ENCODE measurements around the gene AGO3.
"Not testable (repeated sequence)": the region's sequence is repeated elsewhere in the genome, so short reads cannot be mapped to it uniquely, and the experiment has no call there.

The AGO3 gene

GRCh38 chr1:35930593-35931445 lies at the start of gene AGO3:
Gene AGO3 (plus strand): TSS chr1:35931105. CDS start chr1:35931427, 322 bp downstream.
- DNase-seq, result peak; percentile 91

DNA sequence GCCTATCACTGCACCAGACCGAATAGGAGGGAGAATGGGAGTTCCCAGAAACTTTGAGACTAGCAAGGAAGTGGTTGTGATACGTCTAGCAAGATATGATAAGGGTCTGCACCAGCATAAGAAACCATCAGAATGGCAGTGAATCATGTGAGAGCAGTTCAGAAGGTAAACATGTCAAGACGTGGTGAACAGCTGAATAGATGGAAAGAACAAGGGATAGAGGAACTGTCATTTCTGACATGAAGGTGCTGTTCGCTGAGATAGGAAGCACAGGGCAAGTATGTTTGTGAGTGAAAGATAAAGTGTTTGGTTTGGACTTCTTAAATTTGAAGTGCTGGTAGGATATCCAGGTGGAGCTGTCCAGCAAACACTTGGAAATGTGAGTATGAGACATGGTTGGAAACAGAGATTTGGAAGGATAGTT lies 49.0 kb upstream of the AGO3 start:
- DNase-seq, result no peak

DNA sequence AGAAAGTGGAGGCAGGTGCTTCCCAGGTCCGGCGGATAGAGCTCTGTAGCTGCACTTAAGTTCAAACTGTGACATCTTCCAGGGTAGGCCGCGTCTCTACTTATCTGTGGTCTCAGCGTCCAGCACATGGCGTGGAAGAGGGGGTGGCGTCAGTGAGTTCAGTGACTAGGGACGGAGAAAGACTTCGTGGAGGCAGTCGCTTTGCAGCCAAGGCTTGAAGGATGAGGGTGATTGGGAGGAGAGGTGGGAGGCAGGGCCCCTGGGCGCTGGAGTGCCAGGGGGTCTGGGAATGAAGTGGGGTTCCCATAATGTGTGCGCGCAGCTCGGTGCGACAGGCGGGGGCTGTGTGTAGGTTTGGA lies 48.3 kb upstream of the AGO3 start:
- DNase-seq, result no peak

GRCh38 chr1:35882945-35883634 lies 47.8 kb upstream of the AGO3 start, which contains the start of gene AGO1:
Gene AGO1 (plus strand): TSS chr1:35883209. CDS start chr1:35883422, 213 bp downstream.
- DNase-seq, result peak; percentile 94

DNA sequence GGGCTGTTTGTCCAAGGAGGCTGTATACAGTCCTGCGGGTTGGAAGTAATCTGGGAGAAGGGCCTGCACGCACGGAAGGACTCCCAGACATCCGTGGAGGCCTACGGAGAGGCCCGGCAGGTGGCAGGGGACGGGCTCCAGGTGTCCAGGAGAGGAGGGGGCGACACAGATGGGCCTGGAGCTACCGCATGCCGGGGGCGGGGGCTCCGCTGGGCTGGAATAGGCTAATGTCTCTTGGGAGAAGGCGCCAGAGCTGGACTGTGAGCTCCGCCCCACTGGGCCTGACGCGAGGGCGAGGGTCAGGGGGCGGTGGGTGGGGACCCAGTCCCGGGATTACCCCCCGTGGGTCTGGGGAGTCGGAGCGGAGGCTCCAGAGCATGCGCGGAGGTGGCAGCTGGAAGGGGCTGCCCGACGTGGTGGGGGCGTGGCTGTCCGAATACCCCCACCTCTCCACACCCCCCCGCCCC lies 47.2 kb upstream of the AGO3 start:
- DNase-seq, result no peak

DNA sequence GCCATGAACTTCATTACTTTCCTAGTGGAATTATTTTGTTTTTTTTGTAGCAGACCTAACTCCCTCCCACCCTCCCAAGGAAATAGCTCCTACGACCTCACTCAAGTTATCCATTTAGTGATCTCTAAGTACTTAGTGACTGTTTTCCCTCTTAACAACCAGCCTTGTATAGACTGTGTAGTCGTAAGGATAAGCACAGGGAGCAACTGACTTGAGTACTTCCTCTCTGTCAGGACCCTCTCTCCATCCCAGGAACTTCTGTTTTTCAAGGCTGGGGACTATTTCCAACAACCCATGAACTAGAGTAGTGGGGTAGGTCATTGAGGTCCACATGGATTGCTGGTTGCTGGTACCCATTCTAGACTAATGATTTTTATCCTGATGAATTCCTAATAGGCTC lies 46.0 kb upstream of the AGO3 start:
- no peak for DNase-seq

- peak; percentile 78 for DNase-seq
Measured at GRCh38 chr1:35885961-35886558, 44.8 kb upstream of the AGO3 start.

DNA sequence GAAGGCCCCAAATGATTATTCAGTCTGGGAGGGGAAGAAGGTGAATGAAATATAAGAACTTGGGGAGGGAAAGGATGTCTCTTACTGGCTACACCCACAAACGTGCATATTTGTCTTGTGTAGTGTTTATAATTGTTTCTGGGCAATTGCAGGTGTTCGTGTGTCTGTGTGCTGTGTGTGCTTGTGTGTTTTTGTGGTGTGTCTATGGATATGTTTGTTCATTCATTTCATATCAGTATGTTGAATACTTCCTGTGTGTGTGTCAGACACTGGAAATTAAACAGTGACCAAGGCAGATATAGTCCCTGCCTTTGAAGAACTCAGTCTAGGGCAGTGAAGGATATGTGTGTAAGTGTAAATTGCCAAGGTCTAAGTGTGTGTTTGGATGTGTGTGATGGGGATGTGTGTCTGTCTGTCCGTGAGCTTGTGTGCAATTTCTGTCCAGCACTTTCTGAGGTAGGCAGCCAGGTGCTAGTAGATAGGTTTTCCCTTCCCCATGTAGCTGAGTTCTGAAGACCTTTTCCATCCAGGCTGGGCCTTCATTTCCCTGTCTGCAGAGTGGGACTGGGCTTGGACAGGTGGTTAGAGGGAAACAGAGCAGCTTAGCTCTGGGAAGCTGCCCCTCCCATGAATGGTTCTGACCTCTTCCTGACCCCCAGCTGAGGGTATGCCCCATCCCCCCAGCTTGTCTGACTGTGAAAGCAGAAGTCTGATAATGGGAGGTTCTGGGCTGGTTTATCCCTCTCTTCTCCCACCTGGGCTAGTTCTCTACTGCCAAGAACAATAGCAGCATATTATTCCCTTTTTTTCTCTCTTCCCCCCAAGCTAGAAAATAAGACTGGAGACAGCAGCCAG lies 44.1 kb upstream of the AGO3 start:
- peak; percentile 61 for DNase-seq

- no peak for DNase-seq
Measured at GRCh38 chr1:35887508-35887907, 43.4 kb upstream of the AGO3 start.

DNA sequence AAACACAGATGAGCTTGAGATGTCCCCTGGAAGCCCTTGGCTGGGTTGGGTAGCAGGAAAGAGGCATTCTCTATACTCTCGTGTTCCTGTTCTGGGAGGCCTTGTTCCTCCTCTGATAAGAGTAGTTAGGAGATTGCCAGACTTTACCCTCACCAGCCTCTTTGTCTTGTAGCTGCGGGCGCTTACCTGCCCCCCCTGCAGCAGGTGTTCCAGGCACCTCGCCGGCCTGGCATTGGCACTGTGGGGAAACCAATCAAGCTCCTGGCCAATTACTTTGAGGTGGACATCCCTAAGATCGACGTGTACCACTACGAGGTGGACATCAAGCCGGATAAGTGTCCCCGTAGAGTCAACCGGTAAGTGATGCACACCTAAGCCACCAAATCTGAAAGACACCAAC lies 42.6 kb upstream of the AGO3 start:
- DNase-seq, result no peak

GRCh38 chr1:35888981-35889380 lies 41.9 kb upstream of the AGO3 start:
- not testable (repeated sequence) for DNase-seq

GRCh38 chr1:35893051-35893879 lies 37.6 kb upstream of the AGO3 start:
- DNase-seq, result no peak

DNA sequence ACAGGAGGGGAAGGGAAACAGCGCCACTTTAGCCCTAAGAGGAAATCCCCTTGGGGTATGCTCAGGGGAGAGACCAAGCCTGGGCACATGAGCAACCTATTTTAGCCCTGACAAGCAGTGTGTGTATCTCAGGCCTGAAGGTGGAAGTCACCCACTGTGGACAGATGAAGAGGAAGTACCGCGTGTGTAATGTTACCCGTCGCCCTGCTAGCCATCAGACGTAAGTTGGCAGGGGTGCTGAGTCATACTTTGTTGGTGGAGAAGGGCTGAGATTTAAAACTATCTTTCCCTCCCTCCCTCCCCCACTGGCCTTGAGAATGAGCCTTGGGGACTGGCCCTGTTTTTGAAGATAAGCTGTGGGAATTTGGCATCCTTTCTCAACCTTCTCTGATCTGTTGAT lies 36.7 kb upstream of the AGO3 start:
- no peak for DNase-seq

GRCh38 chr1:35894656-35895055 lies 36.2 kb upstream of the AGO3 start:
- no peak for DNase-seq

DNA sequence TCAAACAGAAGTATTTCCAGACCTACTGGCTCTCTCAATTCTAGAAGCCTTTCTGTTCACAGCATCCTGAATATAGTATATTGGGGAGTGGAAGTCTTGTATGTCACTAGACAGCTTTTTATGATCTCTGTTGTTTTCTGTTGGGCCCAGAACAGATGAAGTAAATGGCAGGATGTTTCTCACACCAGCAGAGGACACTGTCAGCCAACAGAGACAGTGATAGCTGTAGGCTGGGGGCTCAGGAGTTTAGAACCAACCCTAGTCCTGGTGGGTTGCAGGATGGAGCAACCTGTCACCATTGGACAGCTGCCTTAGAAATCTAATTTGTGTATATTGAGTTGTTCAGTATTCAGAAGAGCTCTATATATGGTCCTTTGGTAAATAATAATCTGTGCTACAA lies 31.0 kb upstream of the AGO3 start:
- DNase-seq, result no peak

- no peak for DNase-seq
Measured at GRCh38 chr1:35901235-35901634, 29.7 kb upstream of the AGO3 start.

DNA sequence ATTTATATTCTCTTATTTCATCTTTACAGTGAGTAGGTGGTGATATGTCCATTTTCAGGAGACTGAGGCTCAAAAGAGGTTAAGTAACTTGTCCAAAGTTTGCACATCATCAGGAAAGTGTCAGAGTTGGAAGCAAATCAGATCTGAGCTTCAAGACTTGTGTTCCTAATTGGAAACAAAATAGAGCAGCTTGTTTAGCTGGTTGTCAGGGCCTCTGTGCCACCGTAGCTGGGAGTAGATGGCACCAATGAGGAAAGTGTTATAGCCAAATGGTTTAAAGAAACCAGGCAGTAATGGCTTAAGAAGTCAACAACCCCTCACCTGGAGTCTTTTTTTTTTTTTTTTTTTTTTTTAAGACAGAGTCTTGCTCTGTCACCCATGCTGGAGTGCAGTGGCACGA lies 28.2 kb upstream of the AGO3 start:
- no peak for DNase-seq

DNA sequence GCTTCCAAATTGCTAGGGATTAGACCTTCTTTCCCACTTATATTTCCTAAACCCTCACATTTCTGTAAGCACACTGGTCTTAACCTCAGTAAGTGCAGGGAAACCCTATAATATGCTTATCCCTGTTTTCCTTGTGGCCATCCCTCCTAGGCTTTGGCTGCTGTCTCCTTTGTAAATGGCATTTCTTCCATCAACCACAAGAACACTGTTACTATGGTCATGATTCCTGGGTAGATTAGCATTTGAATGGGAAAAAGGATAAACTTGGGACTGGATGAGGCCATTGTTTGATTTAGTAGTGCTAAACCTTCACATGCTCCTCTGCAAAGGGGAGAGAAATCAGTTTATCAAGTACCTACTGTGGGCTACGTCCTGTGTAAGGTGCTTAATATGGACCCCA lies 16.2 kb upstream of the AGO3 start:
- no peak for DNase-seq

- no peak for DNase-seq
Measured at GRCh38 chr1:35915693-35916092, 15.2 kb upstream of the AGO3 start.

DNA sequence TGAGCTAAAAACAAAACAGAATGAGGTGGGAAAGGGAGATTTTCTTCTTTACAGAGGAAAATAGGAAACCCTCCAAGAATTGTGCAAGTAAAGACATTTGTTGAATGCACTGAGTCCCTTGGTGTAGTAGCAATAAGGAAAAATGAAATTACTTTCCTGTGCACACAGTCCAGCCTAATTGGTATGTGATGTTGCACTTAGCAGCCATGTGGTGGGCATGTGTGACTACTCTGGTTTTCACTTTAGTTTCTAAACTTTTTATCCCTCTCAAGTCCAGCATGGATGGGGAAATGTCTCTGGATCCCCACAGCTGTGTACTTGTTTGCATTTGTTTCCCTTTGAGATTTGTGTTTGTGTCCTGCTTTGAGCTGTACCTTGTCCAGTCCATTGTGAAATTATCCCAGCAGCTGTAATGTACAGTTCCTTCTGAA lies 7.1 kb upstream of the AGO3 start:
- DNase-seq, result no peak

DNA sequence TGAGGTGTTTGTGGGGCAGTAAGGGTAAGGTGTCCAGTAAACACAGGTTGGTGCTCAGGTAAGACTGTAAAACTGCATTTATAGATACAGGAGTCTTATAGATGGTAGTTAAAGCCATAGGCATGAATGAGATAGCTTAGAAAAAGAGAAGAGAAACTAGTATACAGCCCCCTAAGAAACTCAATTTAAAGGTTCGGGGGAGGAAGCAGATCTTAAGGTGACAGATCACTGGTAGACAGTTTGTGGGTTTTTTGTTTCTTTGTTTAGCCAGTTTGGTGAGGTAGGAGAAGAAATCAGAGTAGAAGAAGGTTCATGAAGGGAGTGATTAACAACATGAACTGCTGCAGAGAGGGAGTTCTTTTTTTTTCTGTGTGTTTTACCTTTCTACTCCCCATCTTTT lies 6.1 kb upstream of the AGO3 start:
- no peak for DNase-seq

GRCh38 chr1:35925741-35926140 lies 5.2 kb upstream of the AGO3 start:
- DNase-seq, result no peak
